ENCODE measurements around the gene MPRIP. TPM values are rescaled to one million over a fixed set of nuclear protein-coding genes. Genes with fewer than 3 reads are reported as not detected.

Gene MPRIP
- total RNA-seq, 4 donors from 2014 or later: 141 to 305 (median 291) TPM

DNA sequence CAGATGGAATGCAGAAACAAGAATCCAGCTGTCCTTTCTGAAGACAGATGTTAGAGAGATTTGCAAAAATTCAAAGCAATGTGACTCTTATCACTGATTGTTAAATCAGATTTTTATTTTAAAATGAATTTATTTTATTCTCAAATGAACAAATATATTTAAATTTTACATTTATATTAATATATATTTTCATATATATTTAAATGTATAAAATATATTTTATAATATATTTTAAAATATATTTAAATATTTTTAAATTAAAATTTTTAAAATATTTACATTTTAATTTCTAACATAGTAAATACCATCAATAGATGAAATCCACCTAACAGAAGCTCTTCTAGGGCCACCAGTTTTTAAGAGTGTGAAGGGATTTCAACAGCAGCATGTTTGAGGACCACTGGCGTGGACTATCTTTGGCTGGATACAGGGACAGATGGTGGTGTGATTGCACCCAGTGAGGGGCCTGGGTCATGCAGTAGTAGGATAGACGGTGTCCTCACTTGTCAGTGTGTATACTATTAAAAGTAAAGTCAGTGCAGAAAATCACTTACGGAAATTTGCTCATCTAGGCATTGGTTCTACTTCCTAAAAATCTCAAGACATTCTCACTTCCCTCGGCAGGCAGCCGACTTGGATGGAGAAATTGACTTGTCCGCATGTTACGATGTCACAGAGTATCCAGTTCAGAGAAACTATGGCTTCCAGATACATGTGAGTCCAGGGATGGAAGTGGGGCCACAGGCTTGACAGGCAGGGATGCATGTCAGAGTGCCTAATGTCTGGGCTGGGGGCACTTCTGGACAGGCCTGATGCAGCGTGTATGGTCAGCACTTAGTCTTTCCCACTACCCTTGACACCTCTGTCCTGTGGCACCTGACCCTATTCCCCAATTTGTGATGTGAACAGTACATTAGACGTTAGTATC is 107.5 kb downstream of the MPRIP start:
- TF ChIP-seq, protein P1, sequence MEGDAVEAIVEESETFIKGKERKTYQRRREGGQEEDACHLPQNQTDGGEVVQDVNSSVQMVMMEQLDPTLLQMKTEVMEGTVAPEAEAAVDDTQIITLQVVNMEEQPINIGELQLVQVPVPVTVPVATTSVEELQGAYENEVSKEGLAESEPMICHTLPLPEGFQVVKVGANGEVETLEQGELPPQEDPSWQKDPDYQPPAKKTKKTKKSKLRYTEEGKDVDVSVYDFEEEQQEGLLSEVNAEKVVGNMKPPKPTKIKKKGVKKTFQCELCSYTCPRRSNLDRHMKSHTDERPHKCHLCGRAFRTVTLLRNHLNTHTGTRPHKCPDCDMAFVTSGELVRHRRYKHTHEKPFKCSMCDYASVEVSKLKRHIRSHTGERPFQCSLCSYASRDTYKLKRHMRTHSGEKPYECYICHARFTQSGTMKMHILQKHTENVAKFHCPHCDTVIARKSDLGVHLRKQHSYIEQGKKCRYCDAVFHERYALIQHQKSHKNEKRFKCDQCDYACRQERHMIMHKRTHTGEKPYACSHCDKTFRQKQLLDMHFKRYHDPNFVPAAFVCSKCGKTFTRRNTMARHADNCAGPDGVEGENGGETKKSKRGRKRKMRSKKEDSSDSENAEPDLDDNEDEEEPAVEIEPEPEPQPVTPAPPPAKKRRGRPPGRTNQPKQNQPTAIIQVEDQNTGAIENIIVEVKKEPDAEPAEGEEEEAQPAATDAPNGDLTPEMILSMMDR (IDR thresholded peaks at IDR 0.05): no peak
- no peak for TF ChIP-seq POLR2A (IDR thresholded peaks at IDR 0.05)
- DNase-seq: no peak
- Histone ChIP-seq H3K9me3 (no peaks in the 10 kb centered on the region), H3K4me1 (no peaks in the 10 kb centered on the region), H3K4me3 (no peak overlapping the region), H3K27ac (no peak overlapping the region), H3K27me3 (no peaks in the 10 kb centered on the region), H3K36me3 (peaks cover 0 to 87% (median 0%) of the 10 kb centered on the region in 3 donors)

DNA sequence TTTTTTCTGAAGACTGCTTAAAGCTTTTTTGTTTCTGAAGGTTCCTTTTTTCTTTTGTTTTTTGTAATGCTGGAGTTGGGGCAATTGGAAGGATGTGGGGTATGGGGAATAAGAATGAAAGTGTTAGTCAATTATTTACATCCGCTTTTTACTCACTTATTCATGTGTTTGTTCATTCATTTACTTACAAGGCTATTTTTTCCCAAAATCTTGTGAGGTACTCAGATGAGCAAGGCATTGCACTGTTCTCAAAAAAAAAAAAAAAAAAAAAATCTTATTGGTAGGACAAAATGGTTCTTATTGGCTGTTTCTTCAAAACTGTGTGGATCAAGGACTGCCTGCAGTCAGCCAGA is 108.2 kb downstream of the MPRIP start:
- TF ChIP-seq, protein P1 (IDR thresholded peaks at IDR 0.05): no peak
- TF ChIP-seq POLR2A (IDR thresholded peaks at IDR 0.05): no peak
- Histone ChIP-seq H3K27me3 (no peaks in the 10 kb centered on the region), H3K9me3 (no peaks in the 10 kb centered on the region), H3K36me3 (peaks cover 0 to 87% (median 0%) of the 10 kb centered on the region in 3 donors), H3K27ac (no peak overlapping the region), H3K4me3 (no peak overlapping the region), H3K4me1 (no peaks in the 10 kb centered on the region)
- DNase-seq: no peak

DNA sequence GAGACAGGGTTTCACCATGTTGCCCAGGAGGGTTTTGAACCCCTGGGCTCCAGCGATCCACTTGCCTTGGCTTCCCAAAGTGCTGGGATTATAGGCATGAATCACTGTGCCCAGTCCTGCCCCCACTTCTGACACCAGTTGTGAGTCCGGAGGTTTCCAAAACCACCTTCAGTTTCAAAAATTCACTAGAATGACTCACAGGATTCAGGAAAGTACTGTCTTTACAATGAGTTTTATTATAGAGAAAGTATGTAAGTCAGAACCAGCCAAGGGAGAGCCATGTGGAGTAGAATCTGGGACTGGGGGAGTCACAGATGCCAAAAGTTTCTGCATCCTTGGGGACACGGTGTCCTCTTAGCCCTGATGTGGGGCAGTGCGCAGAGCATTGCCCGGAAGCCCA is 108.8 kb downstream of the MPRIP start:
- peaks cover 0 to 87% (median 0%) of the 10 kb centered on the region in 3 donors for H3K36me3 ChIP-seq
- no peaks in the 10 kb centered on the region for H3K4me1 ChIP-seq
- no peak for TF ChIP-seq POLR2A (IDR thresholded peaks at IDR 0.05)
- TF ChIP-seq, protein P1 (IDR thresholded peaks at IDR 0.05): no peak
- no peak overlapping the region for H3K4me3 ChIP-seq
- DNase-seq: no peak
- no peaks in the 10 kb centered on the region for H3K27me3 ChIP-seq
- no peak overlapping the region for H3K27ac ChIP-seq
- no peaks in the 10 kb centered on the region for H3K9me3 ChIP-seq

DNA sequence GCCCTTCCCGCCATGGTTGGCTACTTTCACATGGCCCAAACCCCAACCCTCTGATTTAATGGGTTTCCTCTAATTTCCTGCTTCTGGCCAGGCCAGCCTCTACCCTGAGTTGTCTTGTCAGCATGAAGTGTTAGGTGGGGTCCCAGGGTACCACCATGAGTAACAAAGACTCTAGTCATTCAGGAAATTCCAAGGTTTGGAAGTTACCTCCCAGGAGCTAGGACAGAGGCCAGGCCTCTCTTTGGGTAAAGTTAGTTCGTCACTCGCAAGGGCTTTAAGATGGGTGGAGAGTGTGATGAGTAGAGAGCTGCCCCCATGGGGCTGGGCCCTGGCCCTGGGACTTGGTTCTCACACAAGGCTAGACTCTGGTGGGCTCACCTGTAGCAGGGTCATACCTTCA is 109.3 kb downstream of the MPRIP start:
- no peak overlapping the region for H3K4me3 ChIP-seq
- DNase-seq: no peak
- no peaks in the 10 kb centered on the region for H3K4me1 ChIP-seq
- TF ChIP-seq, protein P1 (IDR thresholded peaks at IDR 0.05): no peak
- no peak for TF ChIP-seq POLR2A (IDR thresholded peaks at IDR 0.05)
- H3K27ac ChIP-seq: no peak overlapping the region
- no peaks in the 10 kb centered on the region for H3K9me3 ChIP-seq
- no peaks in the 10 kb centered on the region for H3K27me3 ChIP-seq
- peaks cover 0 to 87% (median 0%) of the 10 kb centered on the region in 3 donors for H3K36me3 ChIP-seq

DNA sequence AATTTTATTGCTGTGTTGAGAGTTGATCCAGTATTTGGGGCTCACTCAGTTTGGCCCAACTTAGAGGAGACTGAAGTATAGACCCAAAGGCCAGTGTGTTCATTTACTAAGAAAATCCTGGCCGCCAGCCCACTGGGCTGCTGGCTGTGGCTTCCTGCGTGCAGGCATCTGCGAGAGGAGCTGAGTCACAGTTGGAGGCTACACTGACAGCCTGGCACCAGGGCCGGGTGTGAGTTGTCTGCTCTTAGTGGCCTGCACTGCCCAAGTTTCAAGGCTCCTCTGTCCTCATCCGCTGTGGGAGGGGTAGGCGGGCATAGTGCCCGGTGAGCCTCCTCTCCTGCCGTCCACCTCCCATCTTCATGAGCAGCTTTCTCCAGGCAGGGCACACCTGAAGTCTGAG is 109.7 kb downstream of the MPRIP start:
- no peaks in the 10 kb centered on the region for H3K4me1 ChIP-seq
- no peaks in the 10 kb centered on the region for H3K27me3 ChIP-seq
- H3K9me3 ChIP-seq: no peaks in the 10 kb centered on the region
- peaks cover 0 to 87% (median 0%) of the 10 kb centered on the region in 3 donors for H3K36me3 ChIP-seq
- peak in 2 of 3 donors; percentile 39 to 60 for DNase-seq
- TF ChIP-seq, protein P1 (IDR thresholded peaks at IDR 0.05): no peak
- TF ChIP-seq POLR2A (IDR thresholded peaks at IDR 0.05): no peak
- H3K4me3 ChIP-seq: no peak overlapping the region
- H3K27ac ChIP-seq: no peak overlapping the region

Data from Peyer's patch (tissue), 4 donors.